Measurements from ENCODE around the gene EHMT1. TPM values are rescaled to one million over a fixed set of nuclear protein-coding genes. Genes with fewer than 3 reads are reported as not detected.

The EHMT1 gene
- total RNA-seq, 1 experiment from 2014 or later, result 112 TPM

DNA sequence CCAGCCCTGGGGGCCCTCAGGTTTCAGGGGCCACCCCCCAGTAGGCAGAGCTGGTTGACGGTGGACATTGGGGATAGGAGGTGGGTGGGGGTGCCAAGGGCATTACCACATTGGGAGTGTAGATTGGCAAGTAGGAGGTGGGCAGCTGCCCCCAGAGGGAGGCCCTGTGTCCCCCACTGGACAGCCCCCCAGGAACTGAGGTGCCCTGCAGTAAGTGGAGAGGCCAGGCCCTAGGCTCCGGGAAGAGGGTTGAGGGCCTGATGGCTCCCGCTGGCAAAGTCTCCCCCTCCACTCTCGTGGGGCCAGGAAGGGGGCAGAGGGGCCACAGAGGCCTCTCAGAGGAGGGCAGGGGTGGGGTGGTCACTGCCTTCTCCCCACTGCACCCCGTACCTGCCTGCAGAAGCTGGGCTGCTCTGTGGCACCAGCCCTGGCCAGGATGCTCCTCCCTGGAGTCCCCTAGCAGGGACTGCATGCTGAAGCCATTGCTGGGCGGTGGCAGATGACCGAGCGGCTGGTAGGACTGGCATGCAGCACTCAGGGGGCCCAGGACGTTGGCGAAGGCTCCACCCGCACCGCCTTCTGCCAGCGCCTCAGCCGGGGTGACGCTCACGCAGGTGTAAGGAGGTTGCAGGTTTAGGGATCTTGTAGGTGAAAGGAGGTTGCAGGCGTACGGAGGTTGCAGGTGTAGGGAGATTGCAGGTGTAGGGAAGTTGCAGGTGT, 169.1 kb downstream of the EHMT1 start:
- no peak overlapping the region for H2AK5ac ChIP-seq (ENCODE audit: insufficient read length, low read length)
- no peak overlapping the region for H3K4me2 ChIP-seq (ENCODE audit: insufficient read depth, insufficient read length, low read length)
- no peak overlapping the region for H4K5ac ChIP-seq (ENCODE audit: insufficient read length, low read depth, low read length)
- H3K23me2 ChIP-seq (ENCODE audit: insufficient read length, low read depth, low read length, poor library complexity, severe bottlenecking), result no peaks in the 10 kb centered on the region
- H3K9ac ChIP-seq (ENCODE audit: extremely low read depth, insufficient read length, low read length), result no peak overlapping the region
- no peak overlapping the region for H3K27ac ChIP-seq (ENCODE audit: insufficient read length, low read depth, low read length)
- H2BK5ac ChIP-seq (ENCODE audit: insufficient read length, low read length), result no peak overlapping the region
- no peak overlapping the region for H4K8ac ChIP-seq (replicated peaks; ENCODE audit: insufficient read length, low read depth, low read length)
- WGBS (ENCODE audit: extremely low coverage, insufficient read length, low lambda C conversion rate), result no CpG with 5 or more reads among the region's 18 CpGs
- H3K27me3 Mint-ChIP-seq (ENCODE audit: low read depth), result no peaks in the 10 kb centered on the region; the same call in 1 of the 2 replicates
- no peak overlapping the region for H3T11ph ChIP-seq (ENCODE audit: low read length)
- no peak overlapping the region for H4K91ac ChIP-seq (ENCODE audit: insufficient read length, low read depth, low read length)
- H3K23ac ChIP-seq (ENCODE audit: insufficient read length, low read depth, low read length), result no peak overlapping the region
- H2BK120ac ChIP-seq (ENCODE audit: low read depth, low read length, poor library complexity, severe bottlenecking), result no peak overlapping the region
- H3K4me1 ChIP-seq (ENCODE audit: insufficient read depth, low read length), result peaks cover 7% of the 10 kb centered on the region; the same call in 1 of the 2 replicates
- H3K4me3 Mint-ChIP-seq, result peak overlapping the region in 1 of 2 experiments; percentile 31; a peak in 2 of 5 replicates
- peaks cover 40 to 56% (median 55%) of the 10 kb centered on the region in 3 experiments for H3K36me3 Mint-ChIP-seq (ENCODE audit: insufficient read depth in 1 of 3, low read depth in 3 of 3)
- H3K9me3 Mint-ChIP-seq, result no peaks in the 10 kb centered on the region; a peak in 1 of 5 replicates
- H3K27me3 ChIP-seq (ENCODE audit: insufficient read depth, low read length), result no peaks in the 10 kb centered on the region
- H3K56ac ChIP-seq (ENCODE audit: insufficient read length, low read depth, low read length), result no peak overlapping the region
- no peaks in the 10 kb centered on the region for H3K9me3 ChIP-seq (ENCODE audit: control insufficient read depth, low read depth, low read length)
- H3K79me2 ChIP-seq (ENCODE audit: insufficient read depth, low read length), result no peaks in the 10 kb centered on the region; the same call in 1 of the 2 replicates
- H3K14ac ChIP-seq (ENCODE audit: insufficient read depth, low read length), result no peak overlapping the region; the same call in 1 of the 2 replicates
- TF ChIP-seq, protein P1, sequence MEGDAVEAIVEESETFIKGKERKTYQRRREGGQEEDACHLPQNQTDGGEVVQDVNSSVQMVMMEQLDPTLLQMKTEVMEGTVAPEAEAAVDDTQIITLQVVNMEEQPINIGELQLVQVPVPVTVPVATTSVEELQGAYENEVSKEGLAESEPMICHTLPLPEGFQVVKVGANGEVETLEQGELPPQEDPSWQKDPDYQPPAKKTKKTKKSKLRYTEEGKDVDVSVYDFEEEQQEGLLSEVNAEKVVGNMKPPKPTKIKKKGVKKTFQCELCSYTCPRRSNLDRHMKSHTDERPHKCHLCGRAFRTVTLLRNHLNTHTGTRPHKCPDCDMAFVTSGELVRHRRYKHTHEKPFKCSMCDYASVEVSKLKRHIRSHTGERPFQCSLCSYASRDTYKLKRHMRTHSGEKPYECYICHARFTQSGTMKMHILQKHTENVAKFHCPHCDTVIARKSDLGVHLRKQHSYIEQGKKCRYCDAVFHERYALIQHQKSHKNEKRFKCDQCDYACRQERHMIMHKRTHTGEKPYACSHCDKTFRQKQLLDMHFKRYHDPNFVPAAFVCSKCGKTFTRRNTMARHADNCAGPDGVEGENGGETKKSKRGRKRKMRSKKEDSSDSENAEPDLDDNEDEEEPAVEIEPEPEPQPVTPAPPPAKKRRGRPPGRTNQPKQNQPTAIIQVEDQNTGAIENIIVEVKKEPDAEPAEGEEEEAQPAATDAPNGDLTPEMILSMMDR (conservative IDR thresholded peaks at IDR 0.05), result no peak
- H4K20me1 ChIP-seq (ENCODE audit: control insufficient read depth, insufficient read depth, insufficient read length), result peaks cover 5% of the 10 kb centered on the region
- H3K4ac ChIP-seq (ENCODE audit: low read depth, low read length), result no peak overlapping the region
- no peak overlapping the region for H2AFZ ChIP-seq (ENCODE audit: low read length)
- peak overlapping the region; percentile 37 for H3K18ac ChIP-seq (ENCODE audit: insufficient read length, low read depth, low read length)
- no peak overlapping the region; the same call in 1 of the 2 replicates for H2BK15ac ChIP-seq (ENCODE audit: low read depth, low read length)
- peaks cover 28 to 30% of the 10 kb centered on the region in 2 experiments for H3K4me1 Mint-ChIP-seq
- H2BK12ac ChIP-seq (ENCODE audit: insufficient read length, low read depth, low read length), result no peak overlapping the region
- no peak for DNase-seq
- peak overlapping the region; percentile 64 to 95 (median 90); a peak in 6 of 7 replicates for H3K27ac Mint-ChIP-seq
- H2BK20ac ChIP-seq (ENCODE audit: low read depth, low read length, poor library complexity, severe bottlenecking), result no peak overlapping the region
- no peaks in the 10 kb centered on the region for H3K79me1 ChIP-seq (ENCODE audit: insufficient read depth, low read depth, low read length, poor library complexity, severe bottlenecking)

Data from H9 (cell line).